GM18951 (cell line): ENCODE results near the gene PLCXD3.

Source experiments
- POLR2A ChIP-seq: IDR thresholded peaks from 4 replicates; pipeline ENCODE4 v1.6.1; 2011; ENCODE audit warnings: mild to moderate bottlenecking; ENCODE audit not compliant: insufficient read length, insufficient read depth; ENCODE audit errors: extremely low read depth
- in situ Hi-C: fragments of 300-500 bp; cut with MboI; formaldehyde crosslinking; loops from one replicate; pipeline ENCODE4 v1.12.0; 2022; ENCODE audit warnings: low sequenced_read_pairs, mixed read lengths, inconsistent platforms; ENCODE audit not compliant: unreplicated experiment

Gene PLCXD3

DNA sequence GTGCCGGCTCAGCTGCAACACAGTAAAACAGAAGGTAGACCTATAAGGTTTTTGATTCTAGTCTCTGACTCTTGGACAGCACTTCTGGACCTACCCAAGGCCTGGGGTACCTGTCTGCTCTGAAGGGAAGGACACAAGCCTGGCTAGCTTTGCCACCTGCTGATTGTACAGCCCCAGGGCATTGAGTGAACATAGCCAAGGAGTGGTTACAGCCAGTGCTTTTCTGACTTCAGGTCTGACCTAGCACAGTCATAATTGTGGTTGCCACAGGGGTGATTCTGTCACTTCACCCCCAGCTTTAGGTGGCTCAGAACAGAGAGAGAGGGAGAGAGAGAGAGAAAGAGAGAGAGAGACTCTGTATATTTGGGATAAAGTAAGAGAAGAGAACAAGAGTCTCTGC, 118.4 kb downstream of the PLCXD3 start:
- no peak for TF ChIP-seq POLR2A
- in situ Hi-C loops, result no loop called here

DNA sequence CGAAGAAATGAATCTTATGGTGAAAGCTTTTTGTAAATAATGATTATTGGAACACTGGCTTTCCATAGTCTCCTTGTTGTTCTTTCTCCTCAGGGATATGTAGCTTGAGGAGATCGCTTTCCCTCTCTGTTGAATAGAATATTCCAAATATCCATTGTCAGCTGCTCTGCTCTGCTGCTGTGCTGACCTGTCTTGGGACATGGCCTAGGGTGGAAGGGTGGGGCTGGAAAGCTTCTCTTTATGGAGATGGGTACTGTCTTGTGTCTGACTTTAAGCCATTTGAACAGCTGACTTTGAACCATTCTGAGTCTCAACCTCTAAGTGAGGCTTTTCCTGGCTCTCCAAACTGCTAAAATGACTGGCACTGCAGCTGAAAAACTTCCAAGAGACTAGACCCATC, 135.8 kb downstream of the PLCXD3 start:
- TF ChIP-seq POLR2A, result no peak
- in situ Hi-C loops, result no loop called here

DNA sequence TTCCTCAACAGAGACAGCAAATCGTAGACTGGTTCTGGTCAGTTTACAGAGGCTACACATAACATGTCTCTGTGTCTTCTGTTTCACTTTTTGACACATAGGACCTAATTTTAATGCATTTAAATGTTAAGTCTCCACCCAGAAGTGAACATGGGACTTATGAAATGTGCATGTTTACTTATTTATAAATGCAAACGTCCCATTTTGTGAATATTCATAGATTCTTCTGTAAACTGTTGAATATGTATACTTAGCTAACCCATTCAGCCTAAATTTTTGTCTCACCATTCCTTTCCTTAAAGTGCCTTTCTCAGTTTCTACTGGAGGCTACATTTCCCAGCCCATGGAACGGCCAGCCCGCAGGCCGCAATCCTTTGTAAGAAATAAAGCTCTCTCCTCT, 137.2 kb downstream of the PLCXD3 start:
- in situ Hi-C loops, result no loop called here
- no peak for TF ChIP-seq POLR2A

DNA sequence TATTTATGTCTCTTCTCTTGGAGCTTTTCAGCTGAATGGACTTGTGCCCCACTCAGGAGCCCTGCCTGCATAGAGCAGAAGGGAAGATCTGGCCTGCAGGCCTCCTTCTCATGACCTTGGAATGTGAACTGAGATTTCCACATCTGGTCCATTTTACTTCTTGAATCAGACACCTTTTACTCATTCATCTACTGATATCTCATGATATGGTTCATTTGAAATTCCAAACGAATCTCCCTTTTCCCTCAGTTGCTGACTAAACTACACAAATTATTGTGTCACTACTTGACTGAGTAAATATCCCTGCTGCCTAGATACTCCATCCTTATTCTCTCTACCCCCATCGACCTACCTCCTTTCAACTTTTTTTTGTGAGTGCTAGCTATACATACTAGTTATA, 138.7 kb downstream of the PLCXD3 start:
- no peak for TF ChIP-seq POLR2A
- in situ Hi-C loops, result no loop called here

DNA sequence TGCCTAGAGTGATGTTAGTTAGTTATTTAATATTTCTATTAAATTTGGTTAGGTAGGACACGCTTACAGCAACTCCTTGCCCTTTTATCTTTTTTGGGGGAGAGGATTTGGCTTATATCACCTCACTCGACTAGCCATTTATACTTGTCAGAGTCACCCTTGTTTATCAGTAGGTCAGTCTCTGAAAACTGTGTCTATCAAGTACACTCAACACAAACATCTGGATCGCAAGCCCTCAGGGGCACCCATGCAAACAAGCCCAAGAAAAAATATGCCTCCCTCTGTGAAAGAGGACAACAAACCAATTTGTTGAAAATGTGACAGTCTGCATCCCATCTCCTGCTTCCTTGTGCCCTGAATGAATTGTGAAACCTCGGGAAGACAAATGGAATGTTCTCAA, 139.9 kb downstream of the PLCXD3 start:
- in situ Hi-C loops, result no loop called here
- TF ChIP-seq POLR2A, result no peak

DNA sequence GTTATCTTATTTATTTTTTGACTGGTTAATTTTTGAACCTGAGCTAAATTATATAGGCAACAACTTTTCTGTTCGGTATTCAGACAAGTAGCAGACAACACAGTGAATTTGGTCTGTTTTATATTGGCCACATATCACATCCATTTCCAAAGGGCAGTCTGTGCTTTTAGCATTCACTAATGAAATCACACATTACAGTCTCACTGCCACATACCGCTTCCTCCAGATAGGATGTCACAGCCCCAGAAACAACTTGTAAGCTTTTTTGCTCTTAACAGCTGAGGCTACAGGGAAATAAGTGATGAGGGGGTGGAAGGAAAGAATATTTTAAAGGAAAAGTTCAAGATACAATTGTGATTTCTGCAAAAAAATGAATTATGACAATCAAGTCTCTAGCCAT, 140.6 kb downstream of the PLCXD3 start:
- no peak for TF ChIP-seq POLR2A
- in situ Hi-C loops, result no loop called here

DNA sequence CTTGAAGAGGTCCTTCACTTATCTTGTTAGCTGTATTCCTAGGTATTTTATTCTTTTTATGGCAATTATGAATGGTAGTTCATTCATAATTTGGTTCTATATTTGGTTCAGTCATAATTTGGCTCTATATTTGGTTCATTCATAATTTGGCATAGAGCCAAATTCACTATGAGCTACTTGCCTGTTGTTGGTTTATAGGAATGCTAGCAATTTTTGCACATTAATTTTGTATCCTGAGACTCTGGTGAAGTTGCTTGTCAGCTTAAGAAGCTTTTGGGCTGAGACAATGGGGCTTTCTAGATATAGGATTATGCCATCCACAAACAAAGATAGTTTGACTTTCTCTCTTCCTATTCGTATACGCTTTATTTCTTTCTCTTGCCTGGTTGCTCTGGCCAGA, 142.2 kb downstream of the PLCXD3 start:
- TF ChIP-seq POLR2A, result no peak
- in situ Hi-C loops, result no loop called here

DNA sequence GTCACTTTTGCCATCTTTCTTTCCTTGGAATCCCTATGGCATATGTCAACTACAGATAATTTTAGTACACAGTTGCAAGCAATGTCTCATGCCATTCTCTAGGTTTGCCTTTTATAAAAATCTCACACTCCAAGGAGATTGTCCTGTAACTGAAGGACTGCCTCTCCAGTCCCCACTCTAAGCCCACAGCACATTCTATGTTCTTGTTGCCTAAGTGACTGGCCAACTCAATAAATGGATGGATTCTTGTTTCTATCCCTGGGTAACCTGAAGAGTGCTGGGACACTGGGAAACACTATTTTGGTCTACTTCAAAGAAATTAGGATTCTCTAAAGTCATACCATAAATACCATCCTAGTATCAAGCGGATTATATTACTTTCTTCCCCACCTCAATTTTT, 145.0 kb downstream of the PLCXD3 start:
- in situ Hi-C loops, result no loop called here
- TF ChIP-seq POLR2A, result no peak

DNA sequence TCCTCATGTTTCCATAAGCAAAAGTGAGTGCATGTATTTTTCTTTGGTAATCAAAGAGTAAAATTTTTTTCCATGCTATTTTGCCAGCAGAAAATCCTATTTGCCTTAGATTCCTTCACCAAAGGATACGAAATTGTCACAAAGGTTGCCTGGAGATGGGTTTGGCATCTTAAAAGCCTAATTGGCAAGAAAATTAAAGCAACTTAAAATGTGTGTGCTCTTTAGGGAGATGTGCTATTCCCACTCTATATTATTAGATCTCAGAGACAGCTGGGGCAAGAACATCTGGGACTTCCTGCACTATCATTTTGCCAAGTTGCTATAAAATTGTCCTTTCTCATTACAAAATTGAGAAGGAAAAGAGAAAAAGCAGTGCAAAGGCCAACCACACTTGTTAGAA, 146.1 kb downstream of the PLCXD3 start:
- no peak for TF ChIP-seq POLR2A
- in situ Hi-C loops, result no loop called here

DNA sequence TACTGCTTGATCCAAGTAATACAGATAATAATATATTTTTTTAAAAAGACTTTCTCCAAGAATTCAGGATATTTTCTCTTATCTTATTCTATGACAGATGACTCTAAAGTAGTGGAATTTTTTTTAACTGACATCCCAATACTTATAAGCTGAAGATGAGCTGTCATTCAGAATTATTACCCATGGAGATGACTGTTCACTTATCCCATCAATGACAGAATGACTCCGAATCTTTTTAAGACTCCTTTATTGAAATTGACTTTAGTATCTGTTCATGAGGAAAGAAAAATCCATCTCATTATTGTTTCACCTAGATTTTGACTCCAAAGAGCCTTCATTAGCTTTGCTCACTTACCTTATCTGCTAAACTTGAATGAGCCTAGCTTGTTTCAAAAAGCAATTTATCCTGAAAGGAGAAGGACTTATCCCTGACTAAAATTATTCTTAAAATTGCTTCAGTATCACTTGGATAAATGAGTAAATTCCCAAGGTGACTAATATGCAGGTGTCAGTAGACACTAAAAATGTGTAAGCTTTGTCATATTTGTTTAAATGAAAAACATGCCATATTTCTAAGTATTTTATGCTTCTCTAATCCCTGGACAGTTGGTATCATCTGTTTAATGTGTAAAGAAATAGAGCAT, 146.9 kb downstream of the PLCXD3 start:
- in situ Hi-C loops, result no loop called here
- TF ChIP-seq POLR2A, result no peak

DNA sequence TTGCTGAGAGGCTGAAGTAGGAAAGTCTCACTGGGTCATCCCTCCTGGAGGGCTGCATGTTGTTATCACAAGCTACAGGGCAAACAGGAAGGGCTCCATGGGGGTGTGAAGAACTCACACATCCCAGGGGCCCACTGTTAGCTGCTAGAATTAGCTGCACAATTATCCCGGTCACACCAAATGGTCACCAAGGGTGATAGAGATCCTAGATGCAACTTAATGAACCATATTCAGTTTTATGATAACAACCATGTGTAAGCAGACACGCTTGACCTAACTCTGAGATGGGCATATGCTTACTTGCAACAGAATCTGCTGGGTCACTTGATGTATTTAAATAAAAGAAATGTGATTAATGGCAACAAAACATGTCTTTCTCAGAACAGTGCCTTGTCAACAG, 153.6 kb downstream of the PLCXD3 start:
- no peak for TF ChIP-seq POLR2A
- in situ Hi-C loops, result no loop called here

DNA sequence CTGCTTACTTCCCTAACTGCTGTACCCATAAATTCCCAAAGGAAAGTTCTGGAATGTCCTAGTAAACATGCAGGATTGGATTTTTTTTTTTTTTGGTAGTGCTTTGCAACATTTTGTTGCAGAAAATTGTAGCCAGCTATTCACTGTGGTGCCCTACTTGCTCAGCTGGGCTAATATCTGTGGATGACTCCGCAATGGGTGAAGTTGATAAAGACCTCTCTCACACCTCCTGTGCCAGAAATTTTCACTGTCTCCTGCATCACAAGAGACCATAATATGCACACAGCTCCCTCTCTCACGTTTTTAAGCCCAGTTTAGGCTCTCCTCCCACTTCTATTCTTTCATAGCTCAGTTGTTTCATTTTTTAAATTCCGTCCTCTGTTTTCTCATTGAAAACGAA, 160.6 kb downstream of the PLCXD3 start:
- no peak for TF ChIP-seq POLR2A
- in situ Hi-C loops, result no loop called here

DNA sequence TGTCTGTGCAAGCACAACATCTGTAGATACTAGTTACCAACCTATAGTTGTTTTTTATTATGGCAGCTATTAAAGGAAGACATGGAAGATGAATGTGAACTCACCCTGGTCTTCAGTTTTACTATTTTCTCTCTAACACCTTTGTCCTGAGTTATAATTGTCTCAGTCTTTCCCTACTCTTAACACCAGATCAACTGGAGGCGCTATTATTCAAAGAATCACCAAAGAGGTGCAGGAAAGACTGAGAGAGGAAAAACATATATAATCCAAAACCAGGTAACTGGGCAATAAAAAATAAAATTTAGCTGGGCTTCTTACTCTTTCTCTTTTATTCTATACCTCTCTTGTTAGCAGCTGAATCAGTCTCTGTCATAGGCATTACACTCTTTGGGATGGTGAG, 162.8 kb downstream of the PLCXD3 start:
- in situ Hi-C loops, result no loop called here
- no peak for TF ChIP-seq POLR2A

DNA sequence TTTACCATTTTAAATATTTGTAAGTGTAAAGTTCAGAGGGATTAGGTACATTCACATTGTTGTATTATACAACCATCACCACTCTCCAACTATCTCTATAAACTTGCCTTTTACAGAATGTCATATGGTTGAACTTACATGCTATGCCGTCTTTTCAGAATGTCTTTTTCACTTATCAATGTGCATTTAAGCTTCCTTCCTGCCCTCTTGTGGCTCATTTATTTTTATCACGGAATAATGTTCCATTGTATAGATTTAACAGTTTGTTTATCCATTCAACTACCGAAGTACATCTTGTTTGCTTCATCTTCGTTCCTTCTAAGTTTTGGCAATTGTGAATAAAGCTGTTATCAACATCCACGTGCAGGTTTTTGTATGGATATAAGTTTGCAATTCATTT, 163.8 kb downstream of the PLCXD3 start:
- in situ Hi-C loops, result no loop called here

DNA sequence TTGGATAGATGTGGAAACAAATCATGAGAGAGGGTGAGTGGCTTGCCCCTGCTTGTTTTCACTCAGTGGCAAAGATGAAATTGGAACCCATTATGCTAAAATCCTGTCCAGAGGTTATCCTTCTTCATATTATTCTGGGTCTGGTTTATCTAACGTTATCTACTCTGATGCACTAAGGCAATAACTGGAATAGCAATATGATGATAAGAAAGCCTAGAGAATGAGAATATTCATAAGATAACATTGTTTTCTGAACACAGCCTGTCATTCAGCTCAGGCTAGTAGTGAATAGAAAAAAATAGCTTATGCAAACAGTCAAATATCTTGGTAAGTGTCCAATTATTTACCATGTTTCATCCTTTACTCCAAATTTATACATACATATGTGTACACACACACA, 165.1 kb downstream of the PLCXD3 start:
- TF ChIP-seq POLR2A, result no peak
- in situ Hi-C loops, result no loop called here

More for the DNA sequence above, 163.8 kb downstream of the PLCXD3 start:
- TF ChIP-seq POLR2A, result no peak

DNA sequence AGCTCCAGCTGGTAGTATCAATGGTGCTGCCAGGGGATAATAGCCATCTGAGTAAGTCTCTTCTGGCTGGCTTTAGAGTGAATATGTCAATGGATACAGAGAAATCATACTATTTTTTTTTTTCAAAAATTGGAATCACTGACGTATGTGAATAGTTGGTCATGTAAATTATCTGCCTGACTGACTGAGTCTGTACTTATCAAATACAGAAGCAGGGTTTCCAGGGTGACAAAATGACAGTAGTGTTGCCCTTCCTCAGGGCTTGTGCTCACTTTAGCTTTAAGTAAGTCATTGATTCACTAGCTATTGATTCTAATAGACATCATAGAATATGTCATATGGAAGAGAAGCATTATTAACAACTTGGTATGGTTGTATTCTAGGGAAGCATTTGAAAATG, 171.1 kb downstream of the PLCXD3 start:
- no peak for TF ChIP-seq POLR2A
- in situ Hi-C loops, result no loop called here
